OCI-LY7 (cell line): ENCODE measurements around the gene CASP12. TPM values are rescaled to one million over a fixed set of nuclear protein-coding genes. Genes with fewer than 3 reads are reported as not detected.

Experiments
- BruUV-seq: library from RNA; stranded (reverse); fragments of 400-500 nt; replicated peaks from 2 replicates; lab custom pipeline; 2021; lab: Mats Ljungman, UMichigan
- CTCF ChIA-PET: fragments of 300-600 bp; sonication (Branson Sonifier 250); formaldehyde crosslinking; loops from one replicate; lab custom pipeline; 2022; ENCODE audit warnings: antibody characterized with exemption; ENCODE audit not compliant: unreplicated experiment; lab: Charles Lee
- POLR2A ChIA-PET: fragments of 300-600 bp; sonication (Branson Sonifier 250); formaldehyde crosslinking; loops from one replicate; lab custom pipeline; 2022; ENCODE audit warnings: antibody characterized with exemption; lab: Charles Lee
- DNase-seq: peaks from one replicate; pipeline ENCODE4 v3.0.0-alpha.2; 2015; ENCODE audit warnings: low spot score
- H2AFZ ChIP-seq: fragments of 200-600 bp; sonication (generic), shearing (Covaris generic); 2 replicates; pipeline ENCODE4 v1.6.1; 2014; ENCODE audit warnings: mild to moderate bottlenecking, antibody characterized with exemption, low read length, moderate library complexity
- H3K27ac ChIP-seq: fragments of 200-600 bp; sonication (generic); 2 replicates; pipeline ENCODE4 v1.5.1; 2014; ENCODE audit warnings: mixed run types, low read depth, mild to moderate bottlenecking, moderate library complexity, low read length, inconsistent platforms; ENCODE audit not compliant: poor library complexity, severe bottlenecking
- H3K36me3 ChIP-seq: fragments of 200-600 bp; sonication (generic); 2 replicates; pipeline ENCODE4 v1.6.1; 2014; ENCODE audit warnings: mild to moderate bottlenecking, antibody characterized with exemption, low read length, moderate library complexity, mixed read lengths; ENCODE audit not compliant: insufficient read depth
- H3K4me1 ChIP-seq: fragments of 200-600 bp; sonication (generic); 2 replicates; pipeline ENCODE4 v1.5.1; 2014; ENCODE audit warnings: mild to moderate bottlenecking, low read length; ENCODE audit not compliant: insufficient read depth, poor library complexity, severe bottlenecking
- H3K4me2 ChIP-seq: fragments of 200-600 bp; sonication (generic); 2 replicates; pipeline ENCODE4 v1.6.1; 2014; ENCODE audit warnings: mild to moderate bottlenecking, low read length
- H3K4me3 ChIP-seq: fragments of 200-600 bp; sonication (generic); 2 replicates; pipeline ENCODE4 v1.5.1; 2014; ENCODE audit warnings: mild to moderate bottlenecking, low read depth, low read length; ENCODE audit not compliant: poor library complexity, severe bottlenecking
- H3K79me2 ChIP-seq: fragments of 200-600 bp; sonication (generic); 2 replicates; pipeline ENCODE4 v1.6.1; 2016; ENCODE audit warnings: low read depth, mild to moderate bottlenecking, low read length, moderate library complexity, mixed read lengths; ENCODE audit not compliant: insufficient read depth
- H3K9me2 ChIP-seq: fragments of 200-600 bp; sonication (generic); 2 replicates; pipeline ENCODE4 v1.6.1; 2016; ENCODE audit warnings: mild to moderate bottlenecking, low read length, mixed read lengths; ENCODE audit not compliant: insufficient read depth
- H3K9me3 ChIP-seq: fragments of 200-600 bp; sonication (generic); 2 replicates; pipeline ENCODE4 v1.6.1; 2014; ENCODE audit warnings: mild to moderate bottlenecking, mixed run types, low read length, mixed read lengths
- H4K20me1 ChIP-seq: fragments of 200-600 bp; sonication (generic); 2 replicates; pipeline ENCODE4 v1.6.1; 2014; ENCODE audit warnings: mild to moderate bottlenecking, antibody characterized with exemption, low read length, moderate library complexity, mixed read lengths; ENCODE audit not compliant: insufficient read depth
- EZH2phosphoT487 ChIP-seq: fragments of 200-600 bp; sonication (generic); IDR thresholded peaks from 2 replicates; pipeline ENCODE4 v1.6.1; 2018; ENCODE audit warnings: low read depth, borderline replicate concordance, mild to moderate bottlenecking, mixed run types, antibody characterized with exemption, low read length, moderate library complexity, mixed read lengths
- intact Hi-C: fragments of 100-400 bp; cut with micrococcal nuclease; formaldehyde crosslinking; loops from one replicate; pipeline ENCODE4 v1.10.0; 2022; ENCODE audit not compliant: unreplicated experiment
- total RNA-seq, 2 experiments: library from RNA; depleted of rRNA in 1 of 2; stranded (reverse); fragments of >200 nt in 1 of 2; shearing (Covaris generic) in 1 of 2; gene quantifications; 2 replicates each; pipeline ENCODE4 v1.2.3, GENCODE V29; 2014 to 2022
- TF ChIP-seq, protein P1 (sequence below): fragments of 200-600 bp; sonication (generic); conservative IDR thresholded peaks from 2 replicates; pipeline ENCODE4 v1.5.1; 2014; ENCODE audit warnings: mild to moderate bottlenecking, antibody characterized with exemption, low read length, moderate library complexity, mixed read lengths

CASP12 gene
- total RNA-seq, 2 experiments from 2014 or later, result not detected

DNA sequence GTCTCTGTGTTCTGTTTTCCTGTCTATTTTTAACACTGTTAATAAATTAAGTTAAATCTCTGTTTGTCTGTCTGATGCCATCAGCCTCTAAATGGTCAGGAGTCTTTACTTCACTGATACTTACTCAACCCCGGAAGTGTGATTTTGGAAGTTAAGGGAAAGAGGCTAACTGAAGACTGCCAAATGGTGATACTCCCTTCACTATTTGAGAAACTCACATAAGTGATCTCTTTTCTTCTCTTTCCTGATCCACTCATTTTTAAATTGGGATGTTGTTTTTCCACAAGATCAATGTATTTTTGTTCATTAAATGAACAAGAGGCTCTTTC lies 389 bp upstream of the CASP12 start:
- H3K4me3 ChIP-seq, result no peak overlapping the region
- no peaks in the 10 kb centered on the region for H3K36me3 ChIP-seq
- no peaks in the 10 kb centered on the region for H3K9me2 ChIP-seq
- H3K4me2 ChIP-seq, result no peak overlapping the region
- intact Hi-C loops, result no loop called here
- no peak overlapping the region for H3K27ac ChIP-seq
- no peaks in the 10 kb centered on the region for H3K4me1 ChIP-seq
- DNase-seq, result no peak
- POLR2A ChIA-PET, result interaction anchor here (0.7 kb wide), 1 partner anchor 35 kb away, joined by 3 read pairs; no protein-coding TSS in a partner anchor
- H3K9me3 ChIP-seq, result no peaks in the 10 kb centered on the region
- H2AFZ ChIP-seq, result no peak overlapping the region
- no peaks in the 10 kb centered on the region for H4K20me1 ChIP-seq
- BruUV-seq, result no TSS peak
- CTCF ChIA-PET, result no interaction called here
- H3K79me2 ChIP-seq, result no peaks in the 10 kb centered on the region
- no peak for TF ChIP-seq EZH2phosphoT487
- TF ChIP-seq, protein P1, sequence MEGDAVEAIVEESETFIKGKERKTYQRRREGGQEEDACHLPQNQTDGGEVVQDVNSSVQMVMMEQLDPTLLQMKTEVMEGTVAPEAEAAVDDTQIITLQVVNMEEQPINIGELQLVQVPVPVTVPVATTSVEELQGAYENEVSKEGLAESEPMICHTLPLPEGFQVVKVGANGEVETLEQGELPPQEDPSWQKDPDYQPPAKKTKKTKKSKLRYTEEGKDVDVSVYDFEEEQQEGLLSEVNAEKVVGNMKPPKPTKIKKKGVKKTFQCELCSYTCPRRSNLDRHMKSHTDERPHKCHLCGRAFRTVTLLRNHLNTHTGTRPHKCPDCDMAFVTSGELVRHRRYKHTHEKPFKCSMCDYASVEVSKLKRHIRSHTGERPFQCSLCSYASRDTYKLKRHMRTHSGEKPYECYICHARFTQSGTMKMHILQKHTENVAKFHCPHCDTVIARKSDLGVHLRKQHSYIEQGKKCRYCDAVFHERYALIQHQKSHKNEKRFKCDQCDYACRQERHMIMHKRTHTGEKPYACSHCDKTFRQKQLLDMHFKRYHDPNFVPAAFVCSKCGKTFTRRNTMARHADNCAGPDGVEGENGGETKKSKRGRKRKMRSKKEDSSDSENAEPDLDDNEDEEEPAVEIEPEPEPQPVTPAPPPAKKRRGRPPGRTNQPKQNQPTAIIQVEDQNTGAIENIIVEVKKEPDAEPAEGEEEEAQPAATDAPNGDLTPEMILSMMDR, result no peak

DNA sequence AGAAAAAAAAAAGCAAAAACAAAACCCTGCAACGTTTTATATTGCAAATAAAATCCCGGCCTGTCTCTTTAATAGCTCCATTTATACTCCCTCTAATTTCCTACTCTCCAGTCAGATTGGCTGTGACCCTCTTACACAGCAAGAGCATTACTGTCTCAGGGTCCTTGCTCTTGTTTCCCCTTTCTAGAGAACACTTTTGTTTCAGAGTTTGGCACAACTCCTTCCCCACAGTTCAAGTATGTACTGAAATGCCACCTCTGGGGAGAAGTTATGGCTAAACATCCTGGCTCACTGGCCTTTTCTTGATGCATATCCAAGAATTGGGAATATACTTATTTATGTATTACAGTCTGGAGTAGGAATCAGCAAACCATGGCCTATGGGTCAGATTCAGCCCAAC lies 2.6 kb downstream of the CASP12 start:
- no peaks in the 10 kb centered on the region for H3K9me3 ChIP-seq
- CTCF ChIA-PET, result no interaction called here
- no peak overlapping the region for H2AFZ ChIP-seq
- no peak overlapping the region for H3K4me3 ChIP-seq
- H4K20me1 ChIP-seq, result no peaks in the 10 kb centered on the region
- H3K79me2 ChIP-seq, result no peaks in the 10 kb centered on the region
- POLR2A ChIA-PET, result no interaction called here
- no peak for DNase-seq
- BruUV-seq, result no TSS peak
- no peaks in the 10 kb centered on the region for H3K36me3 ChIP-seq
- intact Hi-C loops, result no loop called here
- H3K4me2 ChIP-seq, result no peak overlapping the region
- no peak for TF ChIP-seq EZH2phosphoT487
- TF ChIP-seq, protein P1, result no peak
- H3K9me2 ChIP-seq, result no peaks in the 10 kb centered on the region
- no peaks in the 10 kb centered on the region for H3K4me1 ChIP-seq
- no peak overlapping the region for H3K27ac ChIP-seq

DNA sequence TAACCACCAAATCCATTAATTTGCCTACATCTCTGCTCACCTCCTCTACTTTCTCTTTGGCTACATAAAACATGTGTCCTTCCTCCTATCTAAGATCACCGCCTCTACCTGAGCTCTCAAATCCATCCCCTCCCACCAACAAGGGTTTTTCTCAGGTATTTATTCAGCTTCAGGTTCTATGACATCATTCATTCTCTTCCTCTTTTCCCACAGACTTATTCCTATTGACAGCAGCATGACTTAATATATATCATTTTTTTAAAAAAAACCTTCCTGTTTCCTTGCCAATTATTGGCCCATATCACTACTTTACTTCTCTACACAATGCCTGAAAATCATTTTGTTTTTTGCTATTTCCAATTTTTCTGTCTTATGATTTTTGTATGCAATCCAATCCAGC lies 4.4 kb downstream of the CASP12 start:
- no peak overlapping the region for H3K4me2 ChIP-seq
- DNase-seq, result no peak
- ChIA-PET POLR2A (no interaction called here), CTCF (no interaction called here)
- no peaks in the 10 kb centered on the region for H3K9me2 ChIP-seq
- no peaks in the 10 kb centered on the region for H3K9me3 ChIP-seq
- BruUV-seq, result no TSS peak
- H3K36me3 ChIP-seq, result no peaks in the 10 kb centered on the region
- no peaks in the 10 kb centered on the region for H4K20me1 ChIP-seq
- H2AFZ ChIP-seq, result no peak overlapping the region
- no peak overlapping the region for H3K27ac ChIP-seq
- TF ChIP-seq EZH2phosphoT487, result no peak
- TF ChIP-seq, protein P1, result no peak
- no peak overlapping the region for H3K4me3 ChIP-seq
- no peaks in the 10 kb centered on the region for H3K79me2 ChIP-seq
- H3K4me1 ChIP-seq, result no peaks in the 10 kb centered on the region
- intact Hi-C loops, result no loop called here
